NT2/D1 (cell line): ENCODE measurements around the gene SLCO2B1.
"Not testable (repeated sequence)": the region's sequence is repeated elsewhere in the genome, so short reads cannot be mapped to it uniquely, and the experiment has no call there.

Experiments
- DNase-seq: peaks from one replicate; pipeline ENCODE4 v3.0.0-alpha.2; 2011; ENCODE audit warnings: low read depth, low spot score
- H3K27me3 ChIP-seq: 2 replicates; pipeline ENCODE4 v1.6.0; 2011; ENCODE audit warnings: mild to moderate bottlenecking; ENCODE audit not compliant: insufficient read length, insufficient read depth
- H3K36me3 ChIP-seq: 2 replicates; pipeline ENCODE4 v1.6.1; 2011; ENCODE audit warnings: mild to moderate bottlenecking, low read length, mixed read lengths; ENCODE audit not compliant: insufficient read depth, insufficient read length
- H3K4me1 ChIP-seq: 2 replicates; pipeline ENCODE4 v1.5.1; 2011; ENCODE audit not compliant: insufficient read depth, insufficient read length
- H3K4me3 ChIP-seq: 2 replicates; pipeline ENCODE4 v1.5.1; 2011; ENCODE audit warnings: low read depth; ENCODE audit not compliant: insufficient read length
- H3K9ac ChIP-seq: 2 replicates; pipeline ENCODE4 v1.6.0; 2011; ENCODE audit warnings: low read depth; ENCODE audit not compliant: insufficient read length
- H3K9me3 ChIP-seq: 2 replicates; pipeline ENCODE4 v1.5.1; 2011; ENCODE audit warnings: mild to moderate bottlenecking, low read length; ENCODE audit not compliant: insufficient read depth
- SUZ12 ChIP-seq: IDR thresholded peaks from 2 replicates; pipeline ENCODE4 v1.6.1; 2011; ENCODE audit not compliant: insufficient read length, insufficient read depth; ENCODE audit errors: extremely low read depth
- YY1 ChIP-seq: IDR thresholded peaks from 2 replicates; pipeline ENCODE4 v1.6.1; 2011; ENCODE audit not compliant: insufficient read length, insufficient read depth
- ZNF274 ChIP-seq: IDR thresholded peaks from 2 replicates; pipeline ENCODE4 v1.6.1; 2011; ENCODE audit warnings: mild to moderate bottlenecking, low read depth, low read length

The SLCO2B1 gene, protein sequence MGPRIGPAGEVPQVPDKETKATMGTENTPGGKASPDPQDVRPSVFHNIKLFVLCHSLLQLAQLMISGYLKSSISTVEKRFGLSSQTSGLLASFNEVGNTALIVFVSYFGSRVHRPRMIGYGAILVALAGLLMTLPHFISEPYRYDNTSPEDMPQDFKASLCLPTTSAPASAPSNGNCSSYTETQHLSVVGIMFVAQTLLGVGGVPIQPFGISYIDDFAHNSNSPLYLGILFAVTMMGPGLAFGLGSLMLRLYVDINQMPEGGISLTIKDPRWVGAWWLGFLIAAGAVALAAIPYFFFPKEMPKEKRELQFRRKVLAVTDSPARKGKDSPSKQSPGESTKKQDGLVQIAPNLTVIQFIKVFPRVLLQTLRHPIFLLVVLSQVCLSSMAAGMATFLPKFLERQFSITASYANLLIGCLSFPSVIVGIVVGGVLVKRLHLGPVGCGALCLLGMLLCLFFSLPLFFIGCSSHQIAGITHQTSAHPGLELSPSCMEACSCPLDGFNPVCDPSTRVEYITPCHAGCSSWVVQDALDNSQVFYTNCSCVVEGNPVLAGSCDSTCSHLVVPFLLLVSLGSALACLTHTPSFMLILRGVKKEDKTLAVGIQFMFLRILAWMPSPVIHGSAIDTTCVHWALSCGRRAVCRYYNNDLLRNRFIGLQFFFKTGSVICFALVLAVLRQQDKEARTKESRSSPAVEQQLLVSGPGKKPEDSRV

DNA sequence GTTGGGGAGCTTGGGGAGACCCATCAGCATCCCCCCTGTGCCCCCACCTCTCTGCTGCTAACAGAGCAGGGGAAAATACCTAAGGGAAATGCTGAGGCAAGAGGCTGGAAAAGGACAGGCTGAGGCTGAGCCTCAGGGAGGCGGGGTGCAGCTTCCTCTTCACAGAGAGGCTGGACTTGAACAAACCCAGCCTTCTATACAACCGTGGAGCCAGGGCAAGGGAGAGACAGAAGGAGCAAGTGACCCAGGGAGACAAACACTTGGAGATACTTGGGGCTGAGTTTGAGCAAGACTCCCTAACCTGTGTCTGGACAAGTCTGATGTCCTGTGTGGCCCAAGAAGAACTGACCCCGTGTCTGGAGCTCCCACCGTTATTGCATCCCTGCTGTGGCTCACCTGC is at the start of gene SLCO2B1:
SLCO2B1 (plus strand) TSS at position 229 of the 400 bp plus-strand sequence. CDS start 275 bp downstream, outside the sequence.
- H3K4me1 ChIP-seq = no peaks in the 10 kb centered on the region
- H3K27me3 ChIP-seq = no peaks in the 10 kb centered on the region
- no peak for DNase-seq
- H3K4me3 ChIP-seq = no peak within 1 kb of the TSS
- TF ChIP-seq SUZ12 = no peak
- no peaks in the 10 kb centered on the region for H3K36me3 ChIP-seq
- H3K9ac ChIP-seq = no peak within 1 kb of the TSS
- H3K9me3 ChIP-seq = no peaks in the 10 kb centered on the region

GRCh38 chr11:75101424-75102128 is 49.3 kb upstream of the SLCO2B1 start:
- Histone ChIP-seq H3K36me3 (no peaks in the 10 kb centered on the region), H3K27me3 (no peaks in the 10 kb centered on the region), H3K9me3 (no peaks in the 10 kb centered on the region; the same call in 1 of the 2 replicates), H3K4me3 (no peak overlapping the region), H3K9ac (no peak overlapping the region), H3K4me1 (no peaks in the 10 kb centered on the region)
- TF ChIP-seq ZNF274 (no peak), YY1 (no peak), SUZ12 (no peak)
- no peak for DNase-seq

DNA sequence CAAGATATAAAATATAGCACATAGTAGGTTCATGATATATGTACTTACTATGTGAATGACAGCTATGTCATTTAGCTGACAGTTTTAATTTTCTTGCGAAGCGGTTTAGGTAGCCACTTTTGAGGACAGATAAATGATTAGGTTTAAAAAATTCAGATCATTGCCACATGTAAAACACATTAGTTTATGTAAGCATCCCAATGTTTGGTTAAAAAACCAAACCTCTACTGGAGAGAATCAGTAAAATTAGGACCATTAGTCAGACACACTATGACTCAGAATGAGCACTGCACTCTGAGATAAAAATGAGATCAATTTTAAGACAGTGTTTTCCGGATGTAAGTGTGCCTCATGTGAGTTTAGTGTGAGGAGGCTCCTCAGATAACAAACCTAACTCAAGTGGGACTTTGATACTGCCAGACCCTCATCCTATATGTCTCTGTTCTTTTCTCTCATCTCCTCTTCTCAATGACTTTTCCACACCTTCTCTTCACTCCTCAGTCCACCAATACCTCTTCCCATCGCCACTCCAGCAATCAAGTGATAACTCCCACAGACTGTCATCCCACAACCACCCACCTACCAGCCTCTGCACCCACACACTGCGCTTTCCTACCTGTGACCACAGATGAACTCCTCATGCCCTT is 47.4 kb upstream of the SLCO2B1 start:
- Histone ChIP-seq H3K4me3 (no peak overlapping the region), H3K4me1 (no peaks in the 10 kb centered on the region), H3K9me3 (no peaks in the 10 kb centered on the region), H3K9ac (no peak overlapping the region), H3K27me3 (no peaks in the 10 kb centered on the region), H3K36me3 (no peaks in the 10 kb centered on the region)
- DNase-seq = no peak
- no peak for TF ChIP-seq ZNF274
- TF ChIP-seq SUZ12 = no peak
- TF ChIP-seq YY1 = no peak

- no peak for TF ChIP-seq ZNF274
- no peak for TF ChIP-seq SUZ12
- no peak for TF ChIP-seq YY1
- peak; percentile 77 for DNase-seq
- Histone ChIP-seq H3K4me3 (no peak overlapping the region), H3K36me3 (no peaks in the 10 kb centered on the region), H3K27me3 (no peaks in the 10 kb centered on the region), H3K4me1 (no peaks in the 10 kb centered on the region), H3K9me3 (no peaks in the 10 kb centered on the region), H3K9ac (no peak overlapping the region)
Observed at GRCh38 chr11:75105462-75105925, 45.4 kb upstream of the SLCO2B1 start.

GRCh38 chr11:75105967-75106681 is 44.8 kb upstream of the SLCO2B1 start:
- not testable (repeated sequence) for H3K9ac ChIP-seq, DNase-seq, H3K36me3 ChIP-seq, H3K27me3 ChIP-seq, H3K4me3 ChIP-seq, H3K4me1 ChIP-seq, H3K9me3 ChIP-seq

DNA sequence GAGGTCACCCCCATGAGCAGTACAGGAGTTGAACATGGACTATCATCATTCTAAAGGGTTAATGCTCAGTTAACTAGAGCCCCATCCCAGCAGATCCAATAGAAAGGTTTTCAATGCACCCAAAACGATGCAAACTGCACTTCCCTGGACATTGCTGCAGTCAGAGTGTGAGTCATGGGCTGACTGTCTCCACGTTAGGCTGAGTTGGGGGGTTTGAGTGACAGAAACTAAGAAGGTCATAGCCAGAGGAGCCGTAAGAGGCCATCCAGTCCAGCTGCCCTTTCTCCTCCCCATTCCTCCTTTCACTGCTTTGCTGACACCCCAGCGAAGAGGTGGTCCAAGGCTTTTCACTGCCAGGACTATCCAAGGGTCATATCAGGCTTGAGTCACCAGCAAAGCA is 43.7 kb upstream of the SLCO2B1 start:
- no peaks in the 10 kb centered on the region for H3K36me3 ChIP-seq
- no peak for TF ChIP-seq ZNF274
- no peaks in the 10 kb centered on the region for H3K4me1 ChIP-seq
- H3K9me3 ChIP-seq = 0 out of 2 replicates have a peak, but pooled peaks cover 5% of the 10 kb centered on the region
- H3K9ac ChIP-seq = no peak overlapping the region
- no peaks in the 10 kb centered on the region for H3K27me3 ChIP-seq
- no peak overlapping the region for H3K4me3 ChIP-seq
- DNase-seq = no peak
